ENCODE results near the gene MAEA. TPM values are rescaled to one million over a fixed set of nuclear protein-coding genes. Genes with fewer than 3 reads are reported as not detected.

Gene MAEA
- total and polyA plus RNA-seq, 7 donors: 26.7 to 41.6 (median 38.1) TPM

GRCh38 chr4:1260418-1261106, 29.1 kb upstream of the MAEA start:
- no peak for DNase-seq
- peak in 2 of 4 donors; percentile 72 to 94 for ATAC-seq
- H3K36me3 ChIP-seq (ENCODE audit: insufficient read depth in 1 of 2, low read depth in 1 of 2): no peaks in the 10 kb centered on the region
- WGBS, 3 donors: 82 to 89% (median 83%) methylated on average over 24 of the region's 24 CpGs
- no peaks in the 10 kb centered on the region for H3K27me3 ChIP-seq (ENCODE audit: insufficient read depth in 3 of 3, low read length in 2 of 3)
- H3K27ac ChIP-seq: peak overlapping the region; percentile 10
- H3K4me3 ChIP-seq: no peak overlapping the region
- peaks cover 5% of the 10 kb centered on the region for H3K4me1 ChIP-seq
- intact Hi-C loops (cut with DNase I): no loop called here
- H3K9me3 ChIP-seq: no peaks in the 10 kb centered on the region
- no peak for TF ChIP-seq CTCF (IDR thresholded peaks at IDR 0.05)

- DNase-seq (no peak), ATAC-seq (peak in 1 of 4 donors; percentile 37)
- Histone ChIP-seq H3K4me3 (no peak overlapping the region), H3K36me3 (ENCODE audit: insufficient read depth in 1 of 2, low read depth in 1 of 2) (no peaks in the 10 kb centered on the region), H3K4me1 (peaks cover 5% of the 10 kb centered on the region), H3K27ac (peak overlapping the region; percentile 10), H3K27me3 (ENCODE audit: insufficient read depth in 3 of 3, low read length in 2 of 3) (no peaks in the 10 kb centered on the region), H3K9me3 (no peaks in the 10 kb centered on the region)
- intact Hi-C loops (cut with DNase I): no loop called here
- TF ChIP-seq CTCF (IDR thresholded peaks at IDR 0.05): no peak
- WGBS, 3 donors: 88 to 92% (median 91%) methylated on average over 21 of the region's 21 CpGs
These were observed 28.4 kb upstream of the MAEA start for GRCh38 chr4:1261107-1261928.

GRCh38 chr4:1264942-1265341, 24.7 kb upstream of the MAEA start:
- Histone ChIP-seq H3K27ac (no peak overlapping the region), H3K9me3 (no peaks in the 10 kb centered on the region), H3K36me3 (ENCODE audit: insufficient read depth in 1 of 2, low read depth in 1 of 2) (no peaks in the 10 kb centered on the region), H3K4me3 (no peak overlapping the region), H3K27me3 (ENCODE audit: insufficient read depth in 3 of 3, low read length in 2 of 3) (no peaks in the 10 kb centered on the region), H3K4me1 (peaks cover 5% of the 10 kb centered on the region)
- intact Hi-C loops (cut with DNase I): no loop called here
- no peak for ATAC-seq
- 91 to 98% (median 98%) methylated on average over 3 of the region's 3 CpGs for WGBS, 3 donors
- no peak for DNase-seq
- no peak for TF ChIP-seq CTCF (IDR thresholded peaks at IDR 0.05)

GRCh38 chr4:1265351-1265750, 24.3 kb upstream of the MAEA start:
- Histone ChIP-seq H3K36me3 (ENCODE audit: insufficient read depth in 1 of 2, low read depth in 1 of 2) (no peaks in the 10 kb centered on the region), H3K27ac (no peak overlapping the region), H3K4me1 (peaks cover 5% of the 10 kb centered on the region), H3K9me3 (no peaks in the 10 kb centered on the region), H3K4me3 (no peak overlapping the region), H3K27me3 (ENCODE audit: insufficient read depth in 3 of 3, low read length in 2 of 3) (no peaks in the 10 kb centered on the region)
- ATAC-seq: no peak
- intact Hi-C loops (cut with DNase I): no loop called here
- no peak for DNase-seq
- 91 to 97% (median 95%) methylated on average over 11 of the region's 11 CpGs for WGBS, 3 donors
- no peak for TF ChIP-seq CTCF (IDR thresholded peaks at IDR 0.05)

All from psoas muscle (tissue), 8 donors.